Stimulated activated CD8-positive, alpha-beta memory T cell treated with anti-CD3 and anti-CD28 coated beads, Interleukin-12 subunit alpha, Interleukin-12 subunit beta, amount 100 ng/mL, for 1 hour (primary cell): ENCODE results near the gene KLLN.
"Not testable (repeated sequence)": the region's sequence is repeated elsewhere in the genome, so short reads cannot be mapped to it uniquely, and the experiment has no call there.

ENCODE experiments used
- DNase-seq: peaks from one replicate; pipeline ENCODE4 v3.0.0-alpha.2; 2020; ENCODE audit warnings: low read depth

KLLN gene

DNA sequence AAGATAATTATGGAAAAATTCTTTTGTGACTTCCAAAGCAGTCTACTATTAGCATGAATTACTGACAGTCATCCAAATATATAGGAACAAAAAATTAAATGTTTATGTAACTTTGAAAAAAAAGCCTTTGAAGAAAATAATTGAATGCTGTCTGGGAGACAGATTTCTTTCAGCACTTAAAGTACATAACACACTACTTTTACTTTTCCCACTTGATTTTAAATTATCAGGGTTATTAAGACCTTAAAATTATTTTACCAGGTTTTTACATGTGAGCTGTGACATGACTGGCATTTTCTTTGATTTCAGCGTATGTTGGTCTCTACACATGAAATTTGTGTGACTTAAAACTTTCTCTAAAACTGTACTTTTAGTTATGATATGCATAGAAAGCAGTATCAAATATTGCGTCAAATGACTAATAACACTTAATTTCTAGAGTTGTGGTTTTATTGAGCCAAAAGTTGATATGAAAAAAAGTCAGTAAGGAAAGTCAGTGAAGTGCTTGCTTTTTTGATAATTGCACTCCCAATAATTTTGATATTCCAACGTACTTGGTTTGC, 3.2 kb upstream of the KLLN start:
- DNase-seq: no peak

DNA sequence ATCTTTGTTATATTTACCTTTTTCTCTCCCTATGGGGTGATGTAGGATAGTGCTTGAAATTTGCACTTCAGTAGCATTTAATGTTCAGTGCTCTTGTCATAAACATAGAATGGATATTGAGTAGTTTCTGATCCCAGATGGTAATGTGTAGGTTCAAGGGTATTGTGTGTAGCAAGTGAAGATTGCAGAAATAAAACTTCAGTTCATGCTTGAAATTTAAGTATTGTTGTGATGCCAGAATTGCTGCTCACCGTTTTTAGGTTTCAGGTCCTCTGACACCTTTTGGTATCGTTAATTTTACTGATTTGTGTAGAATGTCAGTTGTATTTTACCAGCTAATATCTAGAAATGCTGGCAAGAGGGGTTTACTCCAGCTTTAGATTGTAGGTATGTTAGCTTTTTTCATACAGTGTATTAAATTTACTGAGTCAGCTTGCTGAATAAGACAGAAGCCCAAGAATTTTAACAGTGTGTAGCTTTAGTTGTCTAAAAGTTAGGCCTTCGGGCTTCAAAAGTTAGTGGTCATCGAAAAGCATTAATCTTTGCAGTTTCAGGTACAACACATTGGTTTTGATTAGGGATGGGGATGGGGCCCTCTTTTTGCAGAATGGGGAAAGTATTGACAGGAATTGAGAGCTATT, 2.0 kb upstream of the KLLN start:
- no peak for DNase-seq

DNA sequence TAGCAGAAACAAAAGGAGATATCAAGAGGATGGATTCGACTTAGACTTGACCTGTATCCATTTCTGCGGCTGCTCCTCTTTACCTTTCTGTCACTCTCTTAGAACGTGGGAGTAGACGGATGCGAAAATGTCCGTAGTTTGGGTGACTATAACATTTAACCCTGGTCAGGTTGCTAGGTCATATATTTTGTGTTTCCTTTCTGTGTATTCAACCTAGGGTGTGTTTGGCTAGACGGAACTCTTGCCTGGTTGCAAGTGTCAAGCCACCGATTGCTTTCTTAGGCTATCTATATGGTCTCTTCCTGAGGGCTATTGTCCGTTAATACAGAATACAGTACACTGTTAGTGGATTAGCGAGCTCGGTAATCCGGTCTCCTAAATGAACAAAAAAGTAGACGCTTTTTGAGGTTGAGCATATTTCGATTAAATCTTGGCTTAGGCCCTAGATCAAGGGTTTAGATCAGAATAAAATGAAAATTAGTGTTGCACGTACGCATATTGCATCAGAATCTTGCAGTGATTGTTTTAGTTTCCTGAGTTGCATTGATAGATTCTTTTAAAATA, 1.2 kb upstream of the KLLN start:
- no peak for DNase-seq

DNA sequence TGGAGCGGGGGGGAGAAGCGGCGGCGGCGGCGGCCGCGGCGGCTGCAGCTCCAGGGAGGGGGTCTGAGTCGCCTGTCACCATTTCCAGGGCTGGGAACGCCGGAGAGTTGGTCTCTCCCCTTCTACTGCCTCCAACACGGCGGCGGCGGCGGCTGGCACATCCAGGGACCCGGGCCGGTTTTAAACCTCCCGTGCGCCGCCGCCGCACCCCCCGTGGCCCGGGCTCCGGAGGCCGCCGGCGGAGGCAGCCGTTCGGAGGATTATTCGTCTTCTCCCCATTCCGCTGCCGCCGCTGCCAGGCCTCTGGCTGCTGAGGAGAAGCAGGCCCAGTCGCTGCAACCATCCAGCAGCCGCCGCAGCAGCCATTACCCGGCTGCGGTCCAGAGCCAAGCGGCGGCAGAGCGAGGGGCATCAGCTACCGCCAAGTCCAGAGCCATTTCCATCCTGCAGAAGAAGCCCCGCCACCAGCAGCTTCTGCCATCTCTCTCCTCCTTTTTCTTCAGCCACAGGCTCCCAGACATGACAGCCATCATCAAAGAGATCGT, 690 bp upstream of the KLLN start:
- DNase-seq: not testable (repeated sequence)

DNA sequence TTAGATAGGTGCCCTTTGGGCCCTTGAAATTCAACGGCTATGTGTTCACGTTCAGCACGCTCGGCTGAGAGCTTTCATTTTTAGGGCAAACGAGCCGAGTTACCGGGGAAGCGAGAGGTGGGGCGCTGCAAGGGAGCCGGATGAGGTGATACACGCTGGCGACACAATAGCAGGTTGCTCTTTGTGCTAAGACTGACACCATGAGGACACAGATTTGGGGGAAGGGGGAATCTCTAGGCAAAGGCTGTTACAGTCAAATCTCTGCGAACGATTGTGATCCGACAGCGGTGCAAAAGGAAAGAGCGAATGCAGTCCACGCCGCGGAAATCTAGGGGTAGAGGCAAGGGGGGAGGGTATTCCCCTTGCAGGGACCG, 667 bp downstream of the KLLN start:
- DNase-seq: no peak

DNA sequence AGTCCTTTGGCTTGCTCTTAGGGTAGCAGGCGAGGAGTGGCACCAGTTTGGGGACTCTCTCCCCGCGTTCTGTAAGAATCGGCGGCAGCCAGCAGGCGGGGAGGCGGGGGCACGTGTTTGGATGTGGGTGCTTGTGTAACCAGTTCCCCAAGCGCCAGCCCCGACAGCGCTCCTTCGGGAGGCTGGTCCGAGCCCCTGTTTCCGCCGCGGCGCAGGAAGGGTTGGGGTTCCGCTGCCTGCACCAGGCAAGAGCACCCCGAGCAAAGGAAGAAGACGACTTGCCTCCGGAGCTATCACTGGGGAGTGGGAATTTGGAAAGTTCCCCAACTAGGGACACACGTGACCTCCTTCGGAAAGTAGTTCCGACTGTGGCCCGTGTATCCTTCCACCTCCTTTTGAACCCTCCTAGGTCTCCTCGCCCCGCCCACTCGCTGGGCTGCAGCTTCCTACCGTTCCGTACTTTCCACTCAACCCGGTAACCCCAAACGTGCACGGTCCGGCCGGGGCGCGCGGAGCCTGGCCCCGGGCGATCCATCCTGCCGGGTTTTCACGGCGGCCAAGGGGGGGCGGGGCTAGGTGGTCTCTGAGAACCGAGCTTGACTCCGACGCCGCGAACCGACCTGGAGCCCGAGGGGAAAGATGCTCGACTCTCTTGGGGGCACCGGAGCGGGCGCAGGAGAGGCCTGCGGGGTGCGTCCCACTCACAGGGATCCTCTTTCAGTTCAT, 1.2 kb downstream of the KLLN start:
- DNase-seq: peak; percentile 85

DNA sequence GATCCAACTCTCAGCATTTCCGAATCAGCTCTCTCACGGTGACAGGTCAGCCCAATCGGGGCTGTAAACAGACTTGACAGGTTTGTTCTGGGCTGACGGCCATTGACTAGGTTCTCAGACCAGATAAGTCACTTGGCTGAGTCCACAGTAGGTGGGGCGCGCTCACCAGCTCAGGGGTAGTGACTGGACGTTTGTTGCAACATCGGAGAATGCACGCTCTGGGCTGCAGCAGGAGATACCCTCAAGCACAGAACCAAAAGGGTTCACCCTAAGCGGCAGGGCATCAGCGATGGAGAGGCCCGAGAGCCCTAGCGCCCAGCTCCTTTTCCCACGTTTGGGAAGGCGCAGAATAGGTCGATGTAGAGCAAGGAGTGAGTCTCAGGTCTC, 1.8 kb downstream of the KLLN start:
- DNase-seq: peak; percentile 3

DNA sequence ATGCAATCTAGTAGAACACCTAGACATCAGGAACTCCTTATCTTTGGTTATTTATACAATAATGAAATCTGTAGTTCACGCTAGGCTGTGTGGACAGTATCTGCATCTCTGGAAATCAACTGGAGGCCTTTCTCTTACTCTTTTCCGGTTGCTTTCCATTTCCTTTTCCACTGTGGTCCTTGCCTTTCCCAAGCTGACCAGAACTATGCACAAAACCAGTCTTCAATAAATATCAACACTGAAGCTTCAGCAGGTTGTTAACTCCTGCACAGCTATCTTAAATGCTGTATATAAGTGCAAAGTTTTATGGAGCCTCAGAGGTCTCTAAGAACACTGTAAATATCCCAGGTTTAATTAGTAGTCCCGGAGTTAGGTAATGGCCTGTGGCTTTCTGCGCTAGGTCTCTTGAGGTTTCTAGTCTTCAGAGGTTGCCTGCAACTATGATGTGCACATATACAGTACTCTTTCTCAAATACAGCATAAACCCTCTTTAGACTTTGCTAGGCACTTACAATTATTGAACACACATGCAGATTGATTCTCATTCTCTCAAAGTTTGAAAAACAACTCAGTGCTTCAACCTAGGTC, 2.4 kb downstream of the KLLN start:
- no peak for DNase-seq

DNA sequence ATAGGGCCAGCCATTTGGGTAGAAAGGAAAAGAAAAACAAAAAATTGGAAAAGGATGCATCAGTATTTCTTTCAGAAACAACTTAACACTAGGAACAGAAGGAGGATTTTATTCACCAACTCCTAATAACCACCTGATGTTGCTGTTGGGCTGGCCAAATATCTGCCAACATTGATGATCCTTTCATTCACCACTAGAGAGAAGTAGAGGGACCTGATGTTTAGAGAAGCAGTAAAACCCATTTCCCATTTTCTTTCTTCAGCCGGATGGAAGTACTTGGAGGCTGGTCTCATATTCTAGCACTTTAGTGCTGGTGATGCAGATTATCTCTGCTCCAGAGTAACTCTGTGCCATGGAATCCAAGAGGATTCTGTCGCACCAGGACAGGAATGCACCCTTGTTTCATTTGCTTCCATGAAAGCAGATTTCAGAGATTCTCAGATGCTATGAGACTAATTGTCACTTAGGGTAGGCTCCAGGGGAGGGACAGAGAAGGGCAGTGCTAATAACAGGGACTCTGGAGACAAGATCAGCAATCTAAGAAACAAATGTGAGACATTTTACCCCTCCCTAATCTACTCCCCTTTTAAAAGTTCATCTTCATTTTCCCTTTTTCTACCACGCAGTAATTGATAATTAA, 3.1 kb downstream of the KLLN start:
- no peak for DNase-seq

DNA sequence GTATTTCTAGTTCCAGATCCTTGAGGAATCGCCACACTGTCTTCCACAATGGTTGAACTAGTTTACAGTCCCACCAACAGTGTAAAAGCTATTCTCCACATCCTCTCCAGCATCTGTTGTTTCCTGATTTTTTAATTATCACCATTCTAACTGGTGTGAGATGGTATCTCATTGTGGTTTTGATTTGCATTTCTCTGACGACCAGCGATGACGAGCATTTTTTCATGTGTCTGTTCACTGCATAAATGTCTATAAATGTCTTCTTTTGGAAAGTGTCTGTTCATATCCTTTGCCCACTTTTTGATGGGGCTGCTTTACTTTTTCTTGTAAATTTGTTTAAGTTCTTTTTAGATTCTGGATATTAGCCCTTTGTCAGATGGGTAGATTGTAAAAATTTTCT, 7.7 kb downstream of the KLLN start:
- not testable (repeated sequence) for DNase-seq

DNA sequence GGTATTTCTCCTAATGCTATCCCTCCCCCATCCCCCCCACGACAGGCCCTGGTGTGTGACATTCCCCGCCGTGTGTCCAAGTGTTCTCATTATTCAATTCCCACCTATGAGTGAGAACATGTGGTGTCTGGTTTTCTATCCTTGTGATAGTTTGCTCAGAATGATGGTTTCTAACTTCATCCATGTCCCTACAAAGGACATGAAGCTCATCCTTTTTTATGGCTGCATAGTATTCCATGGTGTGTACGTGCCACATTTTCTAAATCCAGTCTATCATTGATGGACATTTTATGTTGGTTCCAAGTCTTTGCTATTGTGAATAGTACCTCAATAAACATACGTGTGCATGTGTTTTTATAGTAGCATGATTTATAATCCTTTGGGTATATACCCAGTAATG, 8.1 kb downstream of the KLLN start:
- not testable (repeated sequence) for DNase-seq

DNA sequence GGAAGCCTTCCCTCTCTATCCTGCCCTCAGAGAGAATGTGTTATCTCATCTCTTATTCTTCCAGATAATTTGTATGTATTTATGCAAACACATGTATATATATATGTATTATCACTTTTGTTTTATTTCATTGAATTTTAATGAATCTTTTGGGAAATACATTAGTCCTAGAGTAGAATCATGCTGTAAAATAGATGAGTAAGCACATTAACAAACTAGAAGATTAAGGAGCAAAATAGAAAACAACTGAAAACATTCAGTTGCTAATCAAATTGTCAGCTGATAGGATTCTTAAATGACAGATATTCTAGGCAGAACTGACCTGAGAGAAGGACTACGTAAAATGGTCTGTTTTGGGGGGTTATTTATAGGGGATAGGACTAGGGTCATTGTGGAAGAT, 11.2 kb downstream of the KLLN start:
- no peak for DNase-seq

DNA sequence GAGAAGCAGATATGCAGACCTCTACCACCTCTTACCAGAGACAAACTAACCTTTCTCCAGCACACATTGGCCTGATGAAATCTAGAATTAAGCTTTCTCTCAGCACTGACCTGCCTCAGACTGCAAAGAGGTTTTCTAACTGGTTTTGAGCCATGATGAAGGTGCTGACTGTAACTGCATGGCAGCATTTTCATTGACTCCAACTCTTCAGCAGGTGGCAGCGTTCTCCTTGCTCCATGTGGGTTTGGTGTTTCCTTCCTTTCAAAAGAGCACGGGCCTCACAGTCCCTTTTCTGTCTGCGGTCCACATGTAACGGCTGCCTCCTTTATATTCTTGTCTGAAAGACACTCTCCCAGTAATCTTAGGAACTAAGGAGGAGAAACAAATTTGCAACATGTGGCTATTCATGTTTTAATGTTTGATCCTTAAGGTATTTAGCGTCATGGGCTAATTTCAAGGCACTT, 12.6 kb downstream of the KLLN start:
- DNase-seq: peak; percentile 27

DNA sequence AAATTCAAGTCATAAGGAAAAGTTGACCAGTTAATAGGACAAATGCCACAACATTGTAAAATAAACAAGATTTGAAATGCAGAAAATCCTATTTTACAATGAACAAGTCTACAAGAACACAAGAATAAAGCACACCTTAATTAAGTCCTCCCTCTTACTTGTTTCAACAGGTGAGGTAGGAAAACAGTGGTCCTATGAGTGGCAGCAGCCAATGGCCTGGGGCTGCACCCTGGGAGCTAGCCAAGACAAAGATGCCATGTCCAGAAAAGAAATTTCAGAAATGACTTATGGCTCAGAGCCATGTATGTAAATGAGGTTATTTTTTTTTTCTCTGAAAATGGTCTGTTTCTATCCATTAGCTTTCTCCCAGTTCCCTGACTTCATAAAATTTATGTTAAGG, 14.3 kb downstream of the KLLN start:
- DNase-seq: no peak

DNA sequence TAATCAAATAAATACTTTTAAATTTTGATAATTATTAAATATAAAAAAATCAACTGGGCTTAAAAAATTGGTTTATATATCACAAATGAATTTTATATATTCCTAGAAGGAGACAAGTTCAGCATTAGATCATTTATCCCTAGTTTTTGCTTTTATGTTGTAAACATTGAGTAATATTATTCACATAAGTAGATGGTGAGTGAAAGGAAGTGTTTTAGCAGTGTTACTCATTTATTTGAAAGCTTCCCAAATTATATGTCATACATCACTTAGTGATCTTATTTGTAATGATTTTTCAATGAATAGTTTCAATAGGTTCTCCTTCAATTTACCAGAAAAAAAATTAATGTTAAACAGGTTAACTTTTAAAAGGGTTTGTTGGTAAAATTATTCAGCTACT, 15.8 kb downstream of the KLLN start:
- DNase-seq: no peak

DNA sequence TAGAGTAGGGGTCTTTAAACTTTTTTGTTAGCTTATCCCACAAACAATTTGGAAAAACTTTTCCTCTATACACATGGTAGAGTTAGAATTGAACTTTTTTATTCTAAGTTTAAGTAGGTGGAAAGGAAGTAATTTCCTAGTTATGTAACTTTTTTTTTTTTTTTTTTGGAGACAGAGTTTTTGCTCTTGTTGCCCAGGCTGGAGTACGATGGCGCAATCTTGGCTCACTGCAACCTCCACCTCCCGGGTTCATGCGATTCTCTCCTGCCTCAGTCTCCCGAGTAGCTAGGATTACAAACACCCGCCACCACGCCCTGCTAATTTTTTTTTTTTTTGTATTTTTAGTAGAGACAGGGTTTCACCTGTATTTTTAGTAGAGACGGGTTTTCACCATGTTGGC, 16.6 kb downstream of the KLLN start:
- not testable (repeated sequence) for DNase-seq

DNA sequence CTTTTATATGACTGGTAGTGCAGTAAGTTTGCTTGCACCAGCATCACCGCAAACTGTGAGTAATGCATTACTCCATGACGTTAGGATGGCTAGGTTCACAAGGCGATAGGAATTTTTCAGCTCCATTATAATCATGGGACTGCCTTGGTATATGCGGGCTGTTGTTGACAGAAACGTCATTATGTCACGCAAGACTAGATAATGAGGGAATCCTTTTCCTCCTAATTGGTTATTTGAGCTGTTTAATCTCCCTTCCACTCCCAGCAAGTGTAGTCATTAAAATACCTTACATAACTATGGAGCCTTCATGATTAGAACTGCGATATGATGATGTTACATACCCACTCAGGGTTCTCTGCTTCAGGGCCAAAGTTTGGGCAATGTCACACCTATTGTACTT, 17.3 kb downstream of the KLLN start:
- no peak for DNase-seq

DNA sequence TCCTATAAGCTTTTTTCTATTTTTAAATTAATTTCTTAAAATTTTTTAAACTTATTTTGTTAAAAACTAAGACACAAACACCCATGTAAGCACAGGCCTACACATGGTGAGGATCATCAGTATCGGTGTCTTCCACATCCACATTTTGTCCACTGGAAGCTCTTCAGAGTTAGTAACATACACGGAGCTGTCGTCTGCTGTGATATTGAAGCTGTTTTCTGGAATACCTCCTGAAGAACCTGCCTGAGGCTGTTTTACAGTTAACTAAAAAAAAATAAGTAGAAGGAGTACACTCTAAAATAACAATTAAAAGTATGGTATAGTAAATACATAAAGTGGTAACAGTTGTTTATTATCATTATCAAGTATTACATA, 17.7 kb downstream of the KLLN start:
- no peak for DNase-seq

DNA sequence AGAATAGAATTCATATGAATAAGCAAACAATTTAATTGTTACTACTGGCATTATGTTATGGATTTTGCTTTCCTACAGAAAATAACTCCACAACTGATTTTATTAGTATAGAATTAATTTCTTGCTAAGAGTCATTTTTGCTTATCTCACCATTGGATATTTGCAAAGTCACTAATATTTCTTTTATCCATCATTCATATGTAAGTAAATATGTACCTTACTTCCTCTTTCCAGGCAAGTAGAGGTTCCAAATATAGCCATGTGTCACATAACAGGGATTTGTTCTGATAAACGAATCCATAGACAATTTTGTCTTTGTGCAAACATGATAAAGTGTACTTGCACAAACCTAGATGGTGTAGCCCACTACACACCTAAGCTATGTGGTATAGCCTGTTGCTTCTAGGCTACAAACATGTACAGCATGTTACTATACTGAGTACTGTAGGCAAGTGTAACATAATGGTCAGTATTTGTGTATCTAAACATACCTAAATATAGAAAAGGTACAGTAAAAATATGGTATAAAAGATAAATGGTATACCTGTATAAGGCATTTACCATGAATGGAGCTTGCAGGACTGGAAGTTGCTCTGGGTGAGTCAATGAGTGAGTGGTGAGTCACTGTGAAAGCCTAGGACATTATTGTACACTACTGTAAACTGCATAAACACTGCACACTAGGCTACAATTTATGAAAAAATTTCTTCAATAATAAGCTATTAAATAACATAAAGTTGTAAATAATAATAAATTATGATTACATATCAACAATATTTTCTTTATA, 18.3 kb downstream of the KLLN start:
- DNase-seq: no peak

DNA sequence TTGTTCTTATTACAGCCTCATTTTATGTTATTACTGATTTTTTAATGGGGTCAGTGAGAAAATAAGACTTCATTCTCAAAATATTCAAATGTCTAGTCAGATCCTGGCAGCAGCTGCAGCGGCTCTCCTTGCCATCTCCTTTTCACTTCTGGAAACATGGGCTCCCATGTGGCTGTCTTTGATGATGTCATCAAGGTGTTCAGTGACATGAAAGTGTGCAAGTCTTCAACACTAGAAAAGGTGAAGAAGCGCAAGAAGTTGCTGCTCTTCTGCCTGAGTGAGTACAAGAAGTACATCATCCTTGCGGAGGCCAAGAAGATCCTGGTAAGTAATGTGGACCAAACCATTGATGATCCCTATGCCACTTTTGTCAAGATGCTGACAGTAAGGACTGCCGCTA, 19.6 kb downstream of the KLLN start:
- DNase-seq: no peak

DNA sequence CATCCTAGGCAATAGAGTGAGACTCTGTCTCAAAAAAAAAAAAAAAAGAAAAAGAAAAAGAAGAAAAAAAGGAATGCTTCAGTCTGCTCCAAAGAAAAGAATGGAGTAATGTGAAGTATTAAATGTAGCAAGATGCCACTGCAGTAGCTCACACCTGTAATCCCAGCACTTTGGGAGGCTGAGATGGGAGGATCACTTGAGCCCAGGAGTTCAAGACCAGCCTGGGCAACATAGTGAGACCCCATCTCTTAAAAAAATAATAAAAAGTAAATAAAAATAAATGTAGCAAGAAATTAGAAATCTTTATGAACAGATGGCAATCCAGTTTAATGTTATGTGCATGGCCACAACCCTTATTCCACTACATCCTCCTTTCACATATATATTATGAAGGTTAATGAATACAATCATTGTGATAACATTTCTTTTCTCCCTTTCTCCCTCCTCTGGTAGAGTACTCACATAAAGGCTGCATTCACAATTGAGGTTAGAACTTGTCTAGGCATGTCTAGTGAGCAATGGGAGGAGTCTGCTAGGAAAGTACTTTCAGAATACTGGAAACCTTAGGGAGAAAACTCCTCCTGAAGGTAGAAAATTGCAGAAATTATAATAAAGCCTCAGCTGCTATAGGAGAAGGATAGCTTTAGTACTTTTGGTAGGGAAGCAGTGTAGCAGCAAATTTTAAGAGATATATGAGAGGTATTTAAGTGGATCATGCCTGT, 20.4 kb downstream of the KLLN start:
- DNase-seq: no peak
